ENCODE data around the gene BANP.

GRCh38 chr16:88002211-88002610 is 51.0 kb downstream of the BANP start:
- TF ChIP-seq CTCF (IDR thresholded peaks at IDR 0.05) (no peak), REST (IDR thresholded peaks at IDR 0.05; ENCODE audit: insufficient read depth in 1 of 2, low read depth in 2 of 2, low read length in 1 of 2) (no peak), POLR2AphosphoS5 (IDR thresholded peaks at IDR 0.05; ENCODE audit: low read depth, low read length) (no peak), SIN3A (IDR thresholded peaks at IDR 0.05; ENCODE audit: borderline replicate concordance, insufficient read depth, low read depth, low read length) (no peak)
